Right lobe of liver (tissue), 6 donors: ENCODE results near the gene PALM3. TPM values are rescaled to one million over a fixed set of nuclear protein-coding genes. Genes with fewer than 3 reads are reported as not detected.

Experiments
- ATAC-seq, 4 donors: fragments of 200-7000 bp; cut with Tn5 transposase; one replicate each; pipeline ENCODE4 v1.9.1; 2020; ENCODE audit warnings: mild to moderate bottlenecking in 4 of 4, moderate library complexity in 4 of 4
- DNase-seq, 3 donors: peaks; one replicate each; pipeline ENCODE4 v3.0.0-alpha.2; 2020
- H3K27ac ChIP-seq, 3 donors: fragments of 200-600 bp; one replicate each; pipeline ENCODE4 v1.8.0; 2022
- H3K27me3 ChIP-seq, 2 donors: fragments of 200-600 bp; one replicate each; pipeline ENCODE4 v1.8.0; 2022
- H3K36me3 ChIP-seq, 4 donors: fragments of 200-600 bp; sonication (generic) in 1 of 4; one replicate each; pipeline versions ENCODE4 v1.5.1 to v1.8.0; 2017 to 2022; ENCODE audit warnings: control low read depth in 1 of 4
- H3K4me1 ChIP-seq, 4 donors: fragments of 200-600 bp; sonication (generic) in 1 of 4; one replicate each; pipeline versions ENCODE4 v1.5.1 to v1.8.0; 2017 to 2022; ENCODE audit warnings: control low read depth in 1 of 4
- H3K4me3 ChIP-seq, 3 donors: fragments of 200-600 bp; one replicate each; pipeline ENCODE4 v1.8.0; 2022
- H3K9me3 ChIP-seq, 4 donors: fragments of 200-600 bp; sonication (generic) in 1 of 4; one replicate each; pipeline versions ENCODE4 v1.5.1 to v1.8.0; 2017 to 2022; ENCODE audit warnings: control low read depth in 1 of 4
- POLR2A ChIP-seq: fragments of 450-650 bp; IDR thresholded peaks from one replicate; pipeline ENCODE4 v1.6.1; 2017; ENCODE audit warnings: antibody characterized with exemption, mild to moderate bottlenecking
- WGBS: methylation state at CpG from one replicate; pipeline ENCODE4 v1.1.6; 2018; ENCODE audit warnings: low coverage, low lambda C conversion rate; ENCODE audit not compliant: insufficient coverage; ENCODE audit errors: missing lambda C conversion rate; 5-methylcytosine and 5-hydroxymethylcytosine counted together
- intact Hi-C, 2 donors: fragments of 100-400 bp; cut with DNase I; formaldehyde crosslinking; loops; one replicate each; pipeline versions ENCODE4 v1.11.2 to v1.14.1; 2022
- total RNA-seq, 6 experiments: library from RNA; depleted of rRNA in 2 of 6; stranded (reverse); fragments of >200 nt in 2 of 6; fragmentation: NEBNext Ultra II Directional in 3 of 6; extraction: Animal tissue kit (Norgen Biotek cat#: 25700) in 3 of 6; gene quantifications; one replicate each; pipeline versions ENCODE4 v1.1.0 to v1.2.4, GENCODE V29; 2016 to 2023
- TF ChIP-seq, protein P1 (sequence below), 4 donors: fragments of 200-600 bp in 3 of 4; fragments of 450-650 bp in 1 of 4; IDR thresholded peaks; one replicate each; pipeline versions ENCODE4 v1.5.1 to v1.8.0; 2016 to 2022; ENCODE audit warnings: antibody characterized with exemption in 4 of 4, mild to moderate bottlenecking in 2 of 4
- donor health status: DM: no; HTN: yes; CAD: no.
- donor health status: DM: no; HTN: no; CAD: no.
- donor health status: DM: no; HTN: no; CAD: no.
- donor health status: DM: no; HTN: yes; CAD: no.
- donor health status: DM: no; HTN: yes; CAD: no.

The PALM3 gene
- total RNA-seq, 6 experiments from 2014 or later: 5.3 to 33.9 (median 17.0) TPM

DNA sequence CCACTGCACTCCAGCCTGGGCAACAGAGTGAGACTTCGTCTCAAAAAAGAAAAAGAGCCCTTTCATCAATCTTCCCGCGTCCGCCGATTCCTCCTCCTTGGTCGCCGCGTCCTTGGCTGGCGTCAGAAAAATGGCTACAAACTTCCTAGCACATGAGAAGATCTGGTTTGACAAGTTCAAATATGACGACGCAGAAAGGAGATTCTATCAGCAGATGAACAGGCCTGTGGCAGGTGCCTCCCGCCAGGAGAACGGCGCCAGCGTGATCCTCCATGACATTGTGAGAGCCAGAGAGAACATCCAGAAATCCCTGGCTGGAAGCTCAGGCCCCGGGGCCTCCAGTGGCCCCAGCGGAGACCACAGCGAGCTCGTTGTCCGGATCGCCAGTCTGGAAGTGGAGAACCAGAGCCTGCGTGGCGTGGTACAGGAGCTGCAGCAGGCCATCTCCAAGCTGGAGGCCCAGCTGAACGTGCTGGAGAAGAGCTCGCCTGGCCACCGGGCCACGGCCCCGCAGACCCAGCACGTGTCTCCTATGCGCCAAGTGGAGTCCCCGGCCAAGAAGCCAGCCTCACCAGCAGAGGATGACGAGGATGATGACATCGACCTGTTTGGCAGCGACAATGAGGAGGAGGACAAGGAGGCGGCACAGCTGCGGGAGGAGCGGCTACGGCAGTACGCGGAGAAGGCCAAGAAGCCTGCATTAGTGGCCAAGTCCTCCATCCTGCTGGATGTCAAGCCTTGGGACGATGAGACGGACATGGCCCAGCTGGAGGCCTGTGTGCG is 8.6 kb upstream of the PALM3 start:
- H3K27ac ChIP-seq: no peak overlapping the region
- intact Hi-C loops: no loop called here
- WGBS: 95% methylated on average over 17 of the region's 43 CpGs
- H3K4me3 ChIP-seq: no peak overlapping the region
- no peak for DNase-seq
- no peak for ATAC-seq
- H3K27me3 ChIP-seq: no peaks in the 10 kb centered on the region
- TF ChIP-seq POLR2A: no peak
- TF ChIP-seq, protein P1, sequence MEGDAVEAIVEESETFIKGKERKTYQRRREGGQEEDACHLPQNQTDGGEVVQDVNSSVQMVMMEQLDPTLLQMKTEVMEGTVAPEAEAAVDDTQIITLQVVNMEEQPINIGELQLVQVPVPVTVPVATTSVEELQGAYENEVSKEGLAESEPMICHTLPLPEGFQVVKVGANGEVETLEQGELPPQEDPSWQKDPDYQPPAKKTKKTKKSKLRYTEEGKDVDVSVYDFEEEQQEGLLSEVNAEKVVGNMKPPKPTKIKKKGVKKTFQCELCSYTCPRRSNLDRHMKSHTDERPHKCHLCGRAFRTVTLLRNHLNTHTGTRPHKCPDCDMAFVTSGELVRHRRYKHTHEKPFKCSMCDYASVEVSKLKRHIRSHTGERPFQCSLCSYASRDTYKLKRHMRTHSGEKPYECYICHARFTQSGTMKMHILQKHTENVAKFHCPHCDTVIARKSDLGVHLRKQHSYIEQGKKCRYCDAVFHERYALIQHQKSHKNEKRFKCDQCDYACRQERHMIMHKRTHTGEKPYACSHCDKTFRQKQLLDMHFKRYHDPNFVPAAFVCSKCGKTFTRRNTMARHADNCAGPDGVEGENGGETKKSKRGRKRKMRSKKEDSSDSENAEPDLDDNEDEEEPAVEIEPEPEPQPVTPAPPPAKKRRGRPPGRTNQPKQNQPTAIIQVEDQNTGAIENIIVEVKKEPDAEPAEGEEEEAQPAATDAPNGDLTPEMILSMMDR (IDR thresholded peaks at IDR 0.05): no peak
- peaks cover 0 to 16% (median 7%) of the 10 kb centered on the region in 4 donors for H3K4me1 ChIP-seq
- H3K9me3 ChIP-seq: no peaks in the 10 kb centered on the region
- no peaks in the 10 kb centered on the region for H3K36me3 ChIP-seq

DNA sequence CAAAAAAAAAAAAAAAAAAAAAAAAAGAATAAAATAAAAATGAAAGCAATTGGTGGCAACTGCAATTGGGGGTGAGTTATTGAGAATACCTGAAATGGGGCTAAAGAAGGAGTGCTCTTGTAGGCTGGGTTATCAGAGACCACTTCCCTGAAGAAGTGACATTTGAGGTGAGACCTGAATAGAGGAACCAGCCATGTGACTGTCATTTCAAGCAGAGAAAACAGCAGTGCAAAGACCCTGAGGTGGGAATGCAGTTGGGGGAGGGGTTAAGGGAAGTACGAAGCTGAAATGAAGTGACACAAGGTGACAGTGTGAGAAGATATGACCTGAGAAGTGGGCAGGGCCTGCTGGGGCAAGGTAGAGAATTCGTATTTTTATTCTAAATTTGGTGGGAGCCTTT is 4.3 kb upstream of the PALM3 start:
- no peaks in the 10 kb centered on the region for H3K27me3 ChIP-seq
- TF ChIP-seq POLR2A: no peak
- TF ChIP-seq, protein P1 (IDR thresholded peaks at IDR 0.05): no peak
- DNase-seq (no peak), ATAC-seq (no peak)
- no peak overlapping the region for H3K4me3 ChIP-seq
- 83% methylated on average over 2 of the region's 2 CpGs for WGBS
- H3K36me3 ChIP-seq: no peaks in the 10 kb centered on the region
- peaks cover 0 to 5% (median under 1%) of the 10 kb centered on the region in 4 donors for H3K4me1 ChIP-seq
- no peak overlapping the region for H3K27ac ChIP-seq
- intact Hi-C loops: no loop called here
- no peaks in the 10 kb centered on the region for H3K9me3 ChIP-seq

DNA sequence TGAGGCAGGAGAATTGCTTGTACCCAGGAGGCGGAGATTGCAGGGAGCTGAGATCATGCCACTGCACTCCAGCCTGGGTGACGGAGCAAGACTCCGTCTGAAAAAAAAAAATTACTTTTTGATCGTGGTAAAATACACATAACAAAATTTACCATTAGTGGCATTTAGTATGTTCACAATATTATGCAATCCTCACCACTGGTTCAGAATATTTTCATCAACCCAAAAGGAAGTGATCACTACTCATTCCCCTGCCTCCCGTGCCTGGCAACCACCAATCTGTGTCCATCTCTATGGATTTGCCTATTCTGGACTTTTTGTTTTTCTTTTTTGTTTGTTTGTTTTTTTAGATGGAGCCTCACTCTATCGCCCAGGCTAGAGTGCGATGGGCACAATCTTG is 1.2 kb upstream of the PALM3 start:
- Histone ChIP-seq H3K27ac (no peak overlapping the region), H3K4me3 (no peak overlapping the region), H3K4me1 (peaks cover 0 to 27% (median 9%) of the 10 kb centered on the region in 4 donors), H3K27me3 (no peaks in the 10 kb centered on the region), H3K9me3 (no peaks in the 10 kb centered on the region), H3K36me3 (no peaks in the 10 kb centered on the region)
- TF ChIP-seq, protein P1 (IDR thresholded peaks at IDR 0.05): no peak
- no peak for TF ChIP-seq POLR2A
- no peak for DNase-seq
- ATAC-seq: no peak
- WGBS: 71% methylated on average over 7 of the region's 7 CpGs
- intact Hi-C loops: no loop called here

DNA sequence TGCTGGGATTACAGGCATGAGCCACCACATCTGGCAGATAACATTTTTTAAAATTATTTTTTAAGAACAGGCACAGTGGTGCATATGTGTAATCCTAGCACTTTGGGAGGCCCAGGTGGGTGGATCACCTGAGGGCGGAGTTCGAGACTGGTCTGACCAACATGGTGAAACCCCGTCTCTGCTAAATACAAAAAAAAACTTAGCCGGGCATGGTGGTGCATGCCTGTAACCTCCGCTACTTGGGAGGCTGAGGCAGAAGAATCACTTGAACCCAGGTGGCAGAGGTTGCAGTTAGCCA is 631 bp upstream of the PALM3 start:
- no peaks in the 10 kb centered on the region for H3K27me3 ChIP-seq
- ATAC-seq: no peak
- intact Hi-C loops: no loop called here
- TF ChIP-seq, protein P1 (IDR thresholded peaks at IDR 0.05): no peak
- TF ChIP-seq POLR2A: no peak
- no peak overlapping the region for H3K4me3 ChIP-seq
- H3K9me3 ChIP-seq: no peaks in the 10 kb centered on the region
- peaks cover 0 to 27% (median 9%) of the 10 kb centered on the region in 4 donors for H3K4me1 ChIP-seq
- no peak for DNase-seq
- H3K36me3 ChIP-seq: no peaks in the 10 kb centered on the region
- peak overlapping the region in 2 of 3 donors; percentile 74 to 92 for H3K27ac ChIP-seq
- WGBS: 60% methylated on average over 3 of the region's 5 CpGs
